K562 (cell line): ENCODE data around the gene PI16. TPM values are rescaled to one million over a fixed set of nuclear protein-coding genes. Genes with fewer than 3 reads are reported as not detected.

ENCODE experiments used
- ATAC-seq: fragments of 200-7000 bp; cut with Tn5 transposase; 3 replicates; pipeline ENCODE4 v1.9.1; 2020; ENCODE audit warnings: moderate library complexity
- BruUV-seq: library from RNA; stranded (reverse); fragments of 400-500 nt; replicated peaks from 2 replicates; lab custom pipeline; 2021; lab: Mats Ljungman, UMichigan
- CTCF ChIA-PET: fragments of 300-600 bp; formaldehyde crosslinking; extraction: SDS; loops from one replicate; lab custom pipeline; 2021; ENCODE audit warnings: low intra/inter-chr PET ratio; lab: Yijun Ruan, JAX
- POLR2A ChIA-PET: fragments of 300-600, 350-650 bp; sonication (Branson Sonifier 250); formaldehyde crosslinking; extraction: SDS; loops from one replicate; lab custom pipeline; 2021; ENCODE audit warnings: antibody characterized with exemption, inconsistent platforms; lab: Yijun Ruan, JAX
- DNase-seq, 4 experiments: peaks; one replicate each; pipeline versions ENCODE4 v3.0.0 to v3.0.0-alpha.2; 2011 to 2018; ENCODE audit warnings: low spot score in 3 of 4, mixed read lengths in 3 of 4; ENCODE audit errors: extremely low read depth in 1 of 4
- FAIRE-seq: peaks from 2 replicates; lab custom pipeline; 2011; peaks lifted over from hg19 to GRCh38; lab: Jason Lieb, UNC
- H2AFZ ChIP-seq: 2 replicates; pipeline ENCODE4 v1.6.0; 2011; ENCODE audit warnings: low read depth, low read length, control low read depth, inconsistent platforms
- H3K27ac ChIP-seq: fragments of 200-600 bp; 3 replicates; pipeline ENCODE4 v1.8.0; 2011; ENCODE audit warnings: low read depth, mild to moderate bottlenecking, control low read depth, inconsistent platforms, low read length, moderate library complexity, mixed read lengths; ENCODE audit errors: extremely low read depth
- H3K27me3 ChIP-seq, 2 experiments: fragments of 300-600 bp in 1 of 2; 2 replicates in 1 of 2; 3 replicates in 1 of 2; pipeline versions ENCODE4 v1.6.0 to v1.8.0; 2011; ENCODE audit warnings: inconsistent platforms in 2 of 2, low read length in 2 of 2, mild to moderate bottlenecking in 1 of 2, mixed read lengths in 1 of 2, moderate library complexity in 1 of 2; ENCODE audit not compliant: control insufficient read depth in 2 of 2, insufficient read depth in 2 of 2
- H3K36me3 ChIP-seq: fragments of 300-600 bp; 3 replicates; pipeline ENCODE4 v1.8.0; 2011; ENCODE audit warnings: mild to moderate bottlenecking, low read length, inconsistent platforms; ENCODE audit not compliant: control insufficient read depth, insufficient read depth
- H3K4me1 ChIP-seq, 2 experiments: fragments of 200-600 bp in 1 of 2; replicated peaks in 1 of 2; 2 replicates in 1 of 2; 3 replicates in 1 of 2; pipeline versions ENCODE4 v1.5.1 to v1.8.0; 2011; ENCODE audit warnings: inconsistent platforms in 2 of 2, low read length in 2 of 2, mild to moderate bottlenecking in 1 of 2, mixed read lengths in 1 of 2, moderate library complexity in 1 of 2; ENCODE audit not compliant: control insufficient read depth in 2 of 2, insufficient read depth in 2 of 2
- H3K4me2 ChIP-seq: 2 replicates; pipeline ENCODE4 v1.6.1; 2011; ENCODE audit warnings: low read length, control low read depth, inconsistent platforms, mixed read lengths; ENCODE audit not compliant: insufficient read depth
- H3K4me3 ChIP-seq: fragments of 200-600 bp; sonication (generic), shearing (Covaris generic); 2 replicates; pipeline ENCODE4 v1.5.1; 2016; ENCODE audit warnings: control low read depth, inconsistent platforms
- H3K79me2 ChIP-seq: fragments of 200-600 bp; 3 replicates; pipeline ENCODE4 v1.8.0; 2011; ENCODE audit warnings: low read length, inconsistent platforms; ENCODE audit not compliant: control insufficient read depth, insufficient read depth
- H3K9ac ChIP-seq, 2 experiments: 2 replicates each; pipeline versions ENCODE4 v1.6.0 to v1.6.1; 2011; ENCODE audit warnings: low read depth in 2 of 2, low read length in 2 of 2, control low read depth in 1 of 2, inconsistent platforms in 1 of 2, mild to moderate bottlenecking in 1 of 2, mixed read lengths in 1 of 2; ENCODE audit not compliant: insufficient read depth in 1 of 2
- H3K9me1 ChIP-seq: one replicate; pipeline ENCODE4 v1.6.0; 2011; ENCODE audit warnings: inconsistent platforms, mild to moderate bottlenecking, low read length, moderate library complexity; ENCODE audit not compliant: control insufficient read depth, insufficient read depth
- H3K9me3 ChIP-seq: replicated peaks from 2 replicates; pipeline ENCODE4 v1.5.1; 2011; ENCODE audit warnings: low read depth, low read length, inconsistent platforms; ENCODE audit not compliant: control insufficient read depth, insufficient read depth
- H4K20me1 ChIP-seq: replicated peaks from 2 replicates; pipeline ENCODE4 v1.6.1; 2011; ENCODE audit warnings: low read length, inconsistent platforms, mixed read lengths; ENCODE audit not compliant: control insufficient read depth, insufficient read depth
- BRD4 ChIP-seq: fragments of 200-600 bp; sonication (generic); IDR thresholded peaks from 2 replicates; pipeline ENCODE4 v1.6.1; 2017; ENCODE audit warnings: inconsistent platforms
- BRF1 ChIP-seq: IDR thresholded peaks from 3 replicates; pipeline ENCODE4 v1.6.1; 2011; ENCODE audit warnings: borderline replicate concordance, mild to moderate bottlenecking; ENCODE audit not compliant: insufficient read length; ENCODE audit errors: extremely low read depth
- CBX5 ChIP-seq: IDR thresholded peaks from 2 replicates; pipeline ENCODE4 v1.6.1; 2014; ENCODE audit warnings: low read depth, borderline replicate concordance
- ESRRA ChIP-seq: fragments of 450-650 bp; IDR thresholded peaks from 2 replicates; pipeline ENCODE4 v1.6.1; 2014; ENCODE audit warnings: low read depth, mild to moderate bottlenecking, moderate library complexity, borderline replicate concordance
- ESRRB ChIP-seq: fragments of 250-450 bp; sonication (Bioruptor Pico); IDR thresholded peaks from 2 replicates; pipeline ENCODE4 v1.5.0; 2020; ENCODE audit warnings: mild to moderate bottlenecking, moderate library complexity, borderline replicate concordance
- KAT7 ChIP-seq: sonication (generic); formaldehyde crosslinking; IDR thresholded peaks from 2 replicates; pipeline ENCODE4 v1.8.0; 2022; ENCODE audit warnings: missing genetic modification reagents, mild to moderate bottlenecking, borderline replicate concordance
- MTF1 ChIP-seq: fragments of 250-450 bp; sonication (Bioruptor Pico); IDR thresholded peaks from 2 replicates; pipeline ENCODE4 v1.9.0; 2021; ENCODE audit warnings: moderate library complexity, mild to moderate bottlenecking, inconsistent platforms, borderline replicate concordance
- NCOA1 ChIP-seq: fragments of 450-650 bp; IDR thresholded peaks from 2 replicates; pipeline ENCODE4 v1.6.1; 2016; ENCODE audit warnings: low read depth
- NCOA4 ChIP-seq: fragments of 450-650 bp; IDR thresholded peaks from 2 replicates; pipeline ENCODE4 v1.6.1; 2018; ENCODE audit warnings: mild to moderate bottlenecking; ENCODE audit not compliant: partially characterized antibody
- NEUROD1 ChIP-seq: fragments of 150-350 bp; IDR thresholded peaks from 2 replicates; pipeline ENCODE4 v1.6.1; 2014; ENCODE audit warnings: borderline replicate concordance, low read length, low read depth; ENCODE audit not compliant: partially characterized antibody
- PKNOX1 ChIP-seq: fragments of 450-650 bp; IDR thresholded peaks from 2 replicates; pipeline ENCODE4 v1.6.1; 2016
- RAD21 ChIP-seq, 2 experiments: fragments of 250-450 bp in 1 of 2; fragments of 450-650 bp in 1 of 2; sonication (Bioruptor Pico) in 1 of 2; formaldehyde crosslinking in 1 of 2; IDR thresholded peaks in 1 of 2; conservative IDR thresholded peaks in 1 of 2; 2 replicates each; pipeline versions ENCODE4 v1.4.0 to v1.8.0; 2020 to 2022; ENCODE audit warnings: mild to moderate bottlenecking in 2 of 2, moderate library complexity in 1 of 2
- SIX5 ChIP-seq, 2 experiments: IDR thresholded peaks; 2 replicates each; pipeline ENCODE4 v1.6.1; 2011; ENCODE audit warnings: low read length in 2 of 2, borderline replicate concordance in 1 of 2, low read depth in 1 of 2, mild to moderate bottlenecking in 1 of 2, moderate library complexity in 1 of 2; ENCODE audit not compliant: insufficient read depth in 1 of 2
- THRB ChIP-seq: fragments of 450-650 bp; formaldehyde crosslinking; conservative IDR thresholded peaks from 2 replicates; pipeline ENCODE4 v1.4.0; 2022; ENCODE audit warnings: mild to moderate bottlenecking, missing genetic modification characterization
- ZNF274 ChIP-seq: IDR thresholded peaks from 2 replicates; pipeline ENCODE4 v1.6.1; 2011; ENCODE audit warnings: low read depth, mild to moderate bottlenecking, low read length, moderate library complexity, borderline replicate concordance
- WGBS: fragments of 100-300 bp; shearing (Covaris generic); methylation state at CpG from one replicate; pipeline ENCODE4 v1.1.6; 2016; ENCODE audit warnings: low coverage, mixed read lengths; ENCODE audit not compliant: insufficient coverage; ENCODE audit errors: missing lambda C conversion rate; 5-methylcytosine and 5-hydroxymethylcytosine counted together
- in situ Hi-C: fragments of 300-500 bp; cut with MboI; formaldehyde crosslinking; loops from 4 replicates; pipeline ENCODE4 v1.15.0; 2018; ENCODE audit warnings: inconsistent platforms, mixed read lengths
- intact Hi-C: fragments of 100-400 bp; cut with micrococcal nuclease; formaldehyde crosslinking; loops from 2 replicates; pipeline ENCODE4 v1.14.2; 2022
- polyA plus RNA-seq, 8 experiments: library from polyadenylated mRNA; depleted of rRNA in 4 of 8; stranded (reverse) in 5 of 8; unstranded in 3 of 8; fragments of >200 nt; fragmentation: Nextera tagmentation in 2 of 8; fragmentation: Illumina TruSeq in 1 of 8; extraction: Ambion mirVana in 2 of 8; extraction: Trizol in 1 of 8; gene quantifications; 2 replicates each; pipeline versions ENCODE4 v1.2.1 to v1.2.3, GENCODE V29; 2011 to 2014; ENCODE audit warnings: inconsistent platforms in 1 of 8, missing spikeins in 1 of 8
- total RNA-seq, 7 experiments: library from RNA; depleted of rRNA in 6 of 7; stranded (reverse); fragments of >200 nt in 6 of 7; fragmentation: Illumina TruSeq in 2 of 7; extraction: Trizol in 2 of 7; gene quantifications; 2 replicates each; pipeline versions ENCODE4 v1.2.1 to v1.2.3, GENCODE V29; 2011 to 2021; ENCODE audit warnings: low replicate concordance in 1 of 7

The PI16 gene
- total and polyA plus RNA-seq, 9 of the 15 experiments (the other 6 are each of a cell fraction or from before 2014, with no cell fraction given) = 0.06 to 0.18 TPM; not detected in 7

DNA sequence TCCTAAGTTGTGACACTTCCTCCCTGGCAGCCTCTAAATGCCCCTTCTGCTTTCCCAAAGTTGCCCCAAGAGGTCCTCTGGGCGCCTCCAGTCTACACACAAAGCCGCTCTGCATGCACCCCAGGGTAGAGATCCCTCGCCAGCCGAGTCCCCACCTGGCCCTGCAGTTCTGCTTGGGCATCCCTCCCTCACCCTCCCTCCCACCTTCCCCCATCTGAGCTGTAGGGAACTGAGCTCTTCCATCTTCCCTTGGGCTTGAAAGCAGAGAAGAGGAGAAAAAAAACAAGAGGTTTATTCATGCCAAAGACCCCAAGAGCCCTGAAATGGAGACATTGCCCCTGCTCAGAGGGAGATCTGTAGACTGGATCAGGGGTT is 45.2 kb downstream of the PI16 start:
- no peaks in the 10 kb centered on the region for H3K9me1 ChIP-seq
- DNase-seq = no peak
- no peak for ATAC-seq
- no peak for TF ChIP-seq NCOA1
- TF ChIP-seq BRF1 = no peak
- TF ChIP-seq NCOA4 = no peak
- no peak for TF ChIP-seq ESRRB
- no peak for TF ChIP-seq ZNF274
- TF ChIP-seq NEUROD1 = no peak
- TF ChIP-seq MTF1 (CRISPR knock-in tag) = no peak
- TF ChIP-seq BRD4 = no peak
- no peak for TF ChIP-seq SIX5 (IDR thresholded peaks at IDR 0.05; ENCODE audit: borderline replicate concordance in 1 of 2, insufficient read depth in 1 of 2, low read depth in 1 of 2, low read length in 2 of 2)
- no peak for TF ChIP-seq CBX5
- TF ChIP-seq RAD21 (CRISPR knock-in tag; conservative IDR thresholded peaks at IDR 0.05 in 1 of 2, IDR thresholded peaks at IDR 0.05 in 1 of 2) = no peak
- TF ChIP-seq KAT7 (CRISPR knock-in tag) = no peak
- no peak for TF ChIP-seq THRB (CRISPR knock-in tag)
- TF ChIP-seq ESRRA = no peak
- no peak for TF ChIP-seq PKNOX1
- intact Hi-C loops (loop anchor here (10.0 kb wide), 1 partner anchor 385 kb away; no protein-coding TSS in a partner anchor), in situ Hi-C loops (loop anchor here (5.0 to 25.0 kb wide), 2 partner anchors 227 to 1488 kb away; no protein-coding TSS in a partner anchor)
- peaks cover 0 to 4% of the 10 kb centered on the region in 2 experiments; a peak in 1 of 5 replicates for H3K4me1 ChIP-seq
- CTCF ChIA-PET = no interaction called here
- H4K20me1 ChIP-seq = no peaks in the 10 kb centered on the region
- no peaks in the 10 kb centered on the region for H3K79me2 ChIP-seq
- H3K4me3 ChIP-seq = no peak overlapping the region
- no peak for FAIRE-seq
- H3K27me3 ChIP-seq = peaks cover 35 to 45% of the 10 kb centered on the region in 2 experiments
- H3K9ac ChIP-seq = no peak overlapping the region
- no peak overlapping the region for H3K27ac ChIP-seq
- POLR2A ChIA-PET = interaction anchor here (0.6 kb wide), 1 partner anchor 794 kb away, joined by 3 read pairs; no protein-coding TSS in a partner anchor
- H3K4me2 ChIP-seq = no peak overlapping the region
- WGBS = 22% methylated on average over 4 of the region's 4 CpGs
- BruUV-seq = no TSS peak
- H3K9me3 ChIP-seq = no peaks in the 10 kb centered on the region
- no peaks in the 10 kb centered on the region for H3K36me3 ChIP-seq
- H2AFZ ChIP-seq = no peak overlapping the region
